Mesendoderm (in vitro differentiated cells): ENCODE data around the gene KAT6B.
"Not testable (repeated sequence)": the region's sequence is repeated elsewhere in the genome, so short reads cannot be mapped to it uniquely, and the experiment has no call there.

Source experiments
- DNase-seq: peaks from one replicate; pipeline ENCODE4 v3.0.0; 2013
- H2AK5ac ChIP-seq: 2 replicates; pipeline ENCODE4 v1.6.1; 2013; ENCODE audit warnings: low read length, inconsistent platforms
- H2BK120ac ChIP-seq: 2 replicates; pipeline ENCODE4 v1.6.1; 2013; ENCODE audit warnings: low read depth, mild to moderate bottlenecking, low read length, moderate library complexity, mixed read lengths
- H2BK15ac ChIP-seq: replicated peaks from 2 replicates; pipeline ENCODE4 v1.6.1; 2013; ENCODE audit warnings: low read depth, mild to moderate bottlenecking, moderate library complexity
- H2BK5ac ChIP-seq: 2 replicates; pipeline ENCODE4 v1.6.1; 2013; ENCODE audit warnings: low read length, inconsistent platforms
- H3K18ac ChIP-seq: 2 replicates; pipeline ENCODE4 v1.6.1; 2013; ENCODE audit warnings: mild to moderate bottlenecking, low read length, mixed read lengths
- H3K23ac ChIP-seq: one replicate; pipeline ENCODE4 v1.6.1; 2013; ENCODE audit warnings: low read length
- H3K27ac ChIP-seq: 2 replicates; pipeline ENCODE4 v1.5.1; 2013; ENCODE audit warnings: low read depth, mild to moderate bottlenecking, inconsistent platforms, low read length, moderate library complexity
- H3K27me3 ChIP-seq: 2 replicates; pipeline ENCODE4 v1.6.1; 2013; ENCODE audit warnings: low read length, control low read depth, mild to moderate bottlenecking, inconsistent platforms; ENCODE audit not compliant: insufficient read depth, poor library complexity
- H3K36me3 ChIP-seq: 2 replicates; pipeline ENCODE4 v1.6.1; 2013; ENCODE audit warnings: low read length, inconsistent platforms; ENCODE audit not compliant: control insufficient read depth, insufficient read depth
- H3K4ac ChIP-seq: one replicate; pipeline ENCODE4 v1.6.1; 2013; ENCODE audit warnings: low read depth, mild to moderate bottlenecking, low read length, moderate library complexity
- H3K4me1 ChIP-seq: 2 replicates; pipeline ENCODE4 v1.6.1; 2013; ENCODE audit warnings: low read depth, low read length, inconsistent platforms; ENCODE audit not compliant: control insufficient read depth
- H3K4me2 ChIP-seq: 2 replicates; pipeline ENCODE4 v1.6.1; 2013; ENCODE audit warnings: low read length
- H3K4me3 ChIP-seq: 2 replicates; pipeline ENCODE4 v1.5.1; 2013; ENCODE audit warnings: mild to moderate bottlenecking, low read length
- H3K56ac ChIP-seq: one replicate; pipeline ENCODE4 v1.6.1; 2013; ENCODE audit warnings: low read length
- H3K79me1 ChIP-seq: 2 replicates; pipeline ENCODE4 v1.6.1; 2013; ENCODE audit warnings: low read length, inconsistent platforms
- H3K79me2 ChIP-seq: 2 replicates; pipeline ENCODE4 v1.6.1; 2013; ENCODE audit warnings: mild to moderate bottlenecking, low read length; ENCODE audit not compliant: control insufficient read depth, insufficient read depth
- H3K9ac ChIP-seq: 2 replicates; pipeline ENCODE4 v1.6.1; 2013; ENCODE audit warnings: low read length, inconsistent platforms
- H4K5ac ChIP-seq: one replicate; pipeline ENCODE4 v1.6.1; 2013; ENCODE audit warnings: low read length
- H4K8ac ChIP-seq: one replicate; pipeline ENCODE4 v1.6.1; 2013; ENCODE audit warnings: low read depth, mild to moderate bottlenecking, control low read depth, low read length, moderate library complexity
- WGBS: extraction: QIAGEN DNeasy Blood & Tissue Kit; methylation state at CpG from one replicate; pipeline ENCODE4 v1.1.7; 2013; ENCODE audit warnings: low lambda C conversion rate, missing lambda C conversion rate; ENCODE audit not compliant: insufficient coverage; ENCODE audit errors: extremely low coverage; 5-methylcytosine and 5-hydroxymethylcytosine counted together

The KAT6B gene

DNA sequence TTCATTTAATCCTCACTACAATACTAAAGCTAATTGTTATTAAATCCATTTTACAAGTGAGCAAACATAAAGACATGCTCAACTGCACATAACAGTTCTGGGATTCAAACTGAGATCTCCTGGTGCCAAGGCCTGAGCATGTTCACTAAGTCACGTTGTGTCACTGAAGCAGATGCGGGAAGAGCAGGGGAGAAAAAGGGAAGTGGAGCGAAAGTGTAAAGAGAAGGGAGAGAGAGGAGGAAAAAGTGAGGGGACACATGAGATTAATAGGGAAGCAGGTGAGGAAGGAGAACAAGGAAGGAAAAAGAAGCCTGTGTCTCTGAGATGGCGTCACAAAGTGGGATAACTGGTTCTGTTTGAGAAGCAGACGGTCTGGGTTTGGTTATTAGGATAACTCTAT, 38.9 kb upstream of the KAT6B start:
- Histone ChIP-seq H2AK5ac (no peak overlapping the region), H3K27me3 (no peaks in the 10 kb centered on the region), H3K4ac (no peak overlapping the region), H2BK5ac (no peak overlapping the region), H3K79me2 (no peaks in the 10 kb centered on the region), H3K36me3 (no peaks in the 10 kb centered on the region), H2BK120ac (no peak overlapping the region), H3K23ac (no peak overlapping the region), H3K18ac (no peak overlapping the region), H2BK15ac (no peak overlapping the region), H3K9ac (no peak overlapping the region), H3K27ac (no peak overlapping the region), H4K5ac (no peak overlapping the region), H3K4me3 (no peak overlapping the region), H3K4me1 (peaks cover 7% of the 10 kb centered on the region), H3K79me1 (no peaks in the 10 kb centered on the region), H4K8ac (no peak overlapping the region), H3K4me2 (no peak overlapping the region), H3K56ac (peak overlapping the region; percentile 10)
- 100% methylated on average over 2 of the region's 5 CpGs for WGBS
- DNase-seq: no peak

DNA sequence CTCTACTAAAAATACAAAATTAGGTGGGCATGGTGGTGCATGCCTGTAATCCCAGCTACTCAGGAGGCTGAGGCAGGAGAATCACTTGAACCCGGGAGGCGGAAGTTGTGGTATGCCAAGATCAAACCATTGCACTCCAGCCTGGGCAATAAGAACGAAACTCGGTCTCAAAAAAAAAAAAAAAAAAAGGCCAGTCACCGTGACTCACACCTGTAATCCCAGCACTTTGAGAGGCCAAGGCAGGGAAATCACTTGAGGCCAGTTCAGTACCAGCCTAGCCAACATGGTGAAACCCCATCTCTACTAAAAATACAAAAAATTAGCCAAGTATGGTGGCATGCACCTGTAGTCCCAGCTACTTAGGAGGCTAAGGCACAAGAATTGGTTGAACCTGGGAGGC, 34.4 kb upstream of the KAT6B start:
- H3K9ac ChIP-seq, H3K79me2 ChIP-seq, H3K56ac ChIP-seq, H2BK120ac ChIP-seq, H3K4ac ChIP-seq, H3K27ac ChIP-seq, H3K4me1 ChIP-seq, H2AK5ac ChIP-seq, H3K23ac ChIP-seq, H3K27me3 ChIP-seq, H2BK15ac ChIP-seq, H3K36me3 ChIP-seq, H3K4me2 ChIP-seq, H4K5ac ChIP-seq, H2BK5ac ChIP-seq, H3K4me3 ChIP-seq, H4K8ac ChIP-seq, H3K18ac ChIP-seq, H3K79me1 ChIP-seq, DNase-seq: not testable (repeated sequence)
- WGBS: no CpG with 5 or more reads among the region's 5 CpGs

DNA sequence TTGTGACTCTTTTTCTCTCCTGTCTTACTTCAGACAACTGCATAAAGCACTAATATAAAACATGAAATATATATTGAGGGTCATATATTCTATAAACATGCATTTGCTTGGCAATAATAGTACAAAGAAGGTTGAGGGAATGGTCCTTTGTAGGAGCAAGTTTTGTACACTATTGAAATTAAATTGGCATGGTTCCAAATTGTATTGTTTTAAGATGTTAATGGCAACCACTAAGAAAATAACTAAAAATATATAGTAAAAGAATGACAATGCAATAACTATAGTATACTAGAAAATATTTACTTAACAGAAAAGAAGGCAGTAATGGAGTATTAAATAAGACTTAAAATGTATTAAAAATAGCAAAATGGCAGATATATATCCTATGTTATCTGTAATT, 33.7 kb upstream of the KAT6B start:
- no peak for DNase-seq
- Histone ChIP-seq H3K36me3 (no peaks in the 10 kb centered on the region), H2BK5ac (no peak overlapping the region), H3K18ac (no peak overlapping the region), H3K27ac (no peak overlapping the region), H4K5ac (no peak overlapping the region), H3K23ac (no peak overlapping the region), H2AK5ac (no peak overlapping the region), H3K4me1 (no peaks in the 10 kb centered on the region), H3K56ac (no peak overlapping the region), H3K79me2 (no peaks in the 10 kb centered on the region), H2BK15ac (no peak overlapping the region), H3K4me2 (no peak overlapping the region), H2BK120ac (no peak overlapping the region), H3K4me3 (no peak overlapping the region), H3K4ac (no peak overlapping the region), H3K79me1 (no peaks in the 10 kb centered on the region), H3K9ac (no peak overlapping the region), H3K27me3 (no peaks in the 10 kb centered on the region), H4K8ac (no peak overlapping the region)

DNA sequence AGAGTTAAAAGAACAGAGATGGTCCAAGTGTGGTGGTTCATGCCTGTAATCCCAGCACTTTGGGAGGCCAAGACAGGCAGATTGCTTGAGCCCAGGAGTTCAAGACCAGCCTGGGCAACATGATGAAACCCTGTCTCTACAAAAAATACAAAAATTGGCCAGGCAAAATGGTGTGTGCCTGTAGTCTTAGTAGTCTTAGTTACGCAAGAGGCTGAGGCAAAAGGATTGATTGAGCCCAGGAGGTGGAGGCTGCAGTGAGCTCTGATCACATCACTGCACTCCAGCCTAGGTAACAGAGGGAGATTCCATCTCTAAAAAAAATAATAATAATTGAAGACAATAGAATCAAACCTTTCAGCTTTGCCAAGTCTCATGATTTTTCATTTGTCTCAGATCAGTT, 33.2 kb upstream of the KAT6B start:
- H3K79me2 ChIP-seq, H4K5ac ChIP-seq, H3K23ac ChIP-seq, H3K4me3 ChIP-seq, H3K4me2 ChIP-seq, H2AK5ac ChIP-seq, H3K18ac ChIP-seq, H2BK5ac ChIP-seq, H3K27me3 ChIP-seq, H4K8ac ChIP-seq, H3K79me1 ChIP-seq, H3K56ac ChIP-seq, H2BK15ac ChIP-seq, H2BK120ac ChIP-seq, H3K36me3 ChIP-seq, H3K27ac ChIP-seq, H3K9ac ChIP-seq, DNase-seq, H3K4me1 ChIP-seq, H3K4ac ChIP-seq: not testable (repeated sequence)
- no CpG with 5 or more reads among the region's 1 CpG for WGBS

DNA sequence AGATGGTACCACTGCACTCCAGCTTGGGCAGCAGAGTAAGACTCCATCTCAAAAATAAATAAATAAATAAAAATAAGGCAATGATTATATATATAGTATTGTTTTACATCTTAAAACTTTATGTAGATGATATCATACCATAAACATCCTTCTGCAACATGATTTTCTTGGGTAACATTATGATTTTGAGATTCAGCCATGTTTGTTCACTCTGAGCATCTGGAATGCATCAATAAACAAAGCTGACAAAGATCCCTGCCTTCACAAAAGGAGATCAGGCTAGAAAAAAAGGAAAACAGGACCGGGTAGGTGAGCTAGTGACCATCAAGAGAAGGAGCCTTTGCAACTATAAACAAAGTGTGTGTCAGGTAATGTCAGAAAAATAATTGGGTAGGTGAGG, 31.9 kb upstream of the KAT6B start:
- Histone ChIP-seq H3K4me1 (no peaks in the 10 kb centered on the region), H3K23ac (no peak overlapping the region), H3K79me2 (no peaks in the 10 kb centered on the region), H2BK5ac (no peak overlapping the region), H3K27ac (no peak overlapping the region), H4K8ac (no peak overlapping the region), H2BK15ac (no peak overlapping the region), H2AK5ac (no peak overlapping the region), H2BK120ac (no peak overlapping the region), H3K36me3 (no peaks in the 10 kb centered on the region), H3K4me2 (no peak overlapping the region), H3K4ac (no peak overlapping the region), H3K18ac (no peak overlapping the region), H3K56ac (no peak overlapping the region), H3K27me3 (no peaks in the 10 kb centered on the region), H3K79me1 (no peaks in the 10 kb centered on the region), H3K9ac (no peak overlapping the region), H3K4me3 (no peak overlapping the region), H4K5ac (no peak overlapping the region)
- no CpG with 5 or more reads among the region's 1 CpG for WGBS
- no peak for DNase-seq

DNA sequence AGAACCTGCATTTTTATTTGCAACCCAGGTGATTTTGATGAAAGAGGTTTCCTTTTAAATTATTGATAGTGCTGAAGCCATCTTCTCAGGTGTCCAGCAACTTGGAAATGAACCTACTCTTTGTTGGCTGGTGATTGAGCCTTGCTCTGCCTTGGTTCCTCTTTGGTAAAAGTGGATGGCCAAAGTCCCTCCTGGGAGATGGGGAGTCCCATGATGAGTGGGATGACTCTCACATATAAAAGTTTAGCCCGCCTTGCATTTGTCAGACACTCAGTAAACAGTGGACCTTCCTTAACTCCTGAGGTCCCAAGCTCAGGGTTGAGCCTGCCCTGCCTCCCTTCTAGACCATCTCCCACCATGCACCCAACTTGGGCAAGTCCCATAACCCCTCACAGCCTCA, 28.9 kb upstream of the KAT6B start:
- no peak overlapping the region for H2BK15ac ChIP-seq
- H3K23ac ChIP-seq: no peak overlapping the region
- H3K27ac ChIP-seq: no peak overlapping the region
- H3K18ac ChIP-seq: no peak overlapping the region
- no peaks in the 10 kb centered on the region for H3K36me3 ChIP-seq
- H3K56ac ChIP-seq: no peak overlapping the region
- no peak overlapping the region for H3K4ac ChIP-seq
- no peaks in the 10 kb centered on the region for H3K79me1 ChIP-seq
- no peak for DNase-seq
- no peak overlapping the region for H2BK120ac ChIP-seq
- no peak overlapping the region for H3K4me2 ChIP-seq
- WGBS: no CpG with 5 or more reads among the region's 1 CpG
- no peak overlapping the region for H2BK5ac ChIP-seq
- H4K8ac ChIP-seq: no peak overlapping the region
- H3K27me3 ChIP-seq: no peaks in the 10 kb centered on the region
- no peak overlapping the region for H4K5ac ChIP-seq
- H3K4me3 ChIP-seq: no peak overlapping the region
- H3K9ac ChIP-seq: no peak overlapping the region
- no peaks in the 10 kb centered on the region for H3K4me1 ChIP-seq
- no peaks in the 10 kb centered on the region for H3K79me2 ChIP-seq
- no peak overlapping the region for H2AK5ac ChIP-seq
